NCI-H2107 (cell line): ENCODE results near the gene PDLIM5.
"Not testable (repeated sequence)": the region's sequence is repeated elsewhere in the genome, so short reads cannot be mapped to it uniquely, and the experiment has no call there.

Experiments used
- DNase-seq: peaks from one replicate; lab custom pipeline; 2025; lab: John Stamatoyannopoulos, UW

PDLIM5 gene

DNA sequence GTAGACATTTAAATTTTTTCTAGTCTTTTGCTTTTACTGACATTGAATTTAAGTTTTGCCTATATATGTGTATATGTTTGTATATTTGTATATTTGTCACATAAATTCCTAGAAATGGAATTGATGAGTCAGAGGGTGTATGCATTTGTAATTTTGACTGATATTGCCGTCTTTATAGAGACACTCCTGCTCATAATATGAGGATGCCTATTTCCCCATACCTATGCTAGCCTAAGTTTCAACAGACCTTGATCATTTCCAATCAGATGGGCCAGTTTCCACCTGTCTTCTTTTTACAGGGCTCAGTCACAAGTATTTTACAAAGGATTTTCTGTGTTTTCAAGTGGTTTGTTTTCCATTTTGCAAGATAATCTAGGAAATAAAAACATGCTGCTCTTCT is 10.8 kb downstream of the PDLIM5 start:
- DNase-seq: no peak

DNA sequence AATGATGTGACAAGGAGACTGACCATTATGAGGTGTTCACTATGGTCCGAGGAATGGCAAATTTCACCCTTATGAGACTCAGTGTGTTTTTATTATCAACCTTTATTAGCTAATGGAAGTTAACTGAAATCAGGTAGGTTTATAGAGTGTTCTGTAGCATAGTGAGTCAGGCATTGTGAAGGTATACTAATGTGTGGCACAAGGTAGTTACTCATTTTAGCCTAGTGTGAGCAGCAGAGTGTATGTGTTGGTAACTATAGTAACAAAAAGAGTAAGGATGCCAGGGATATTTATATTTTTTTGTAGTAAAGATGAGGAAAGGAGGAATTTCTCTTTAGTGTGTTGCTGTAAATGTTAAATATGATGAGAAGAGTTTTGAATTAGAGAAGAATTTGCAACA is 12.0 kb downstream of the PDLIM5 start:
- DNase-seq: no peak

DNA sequence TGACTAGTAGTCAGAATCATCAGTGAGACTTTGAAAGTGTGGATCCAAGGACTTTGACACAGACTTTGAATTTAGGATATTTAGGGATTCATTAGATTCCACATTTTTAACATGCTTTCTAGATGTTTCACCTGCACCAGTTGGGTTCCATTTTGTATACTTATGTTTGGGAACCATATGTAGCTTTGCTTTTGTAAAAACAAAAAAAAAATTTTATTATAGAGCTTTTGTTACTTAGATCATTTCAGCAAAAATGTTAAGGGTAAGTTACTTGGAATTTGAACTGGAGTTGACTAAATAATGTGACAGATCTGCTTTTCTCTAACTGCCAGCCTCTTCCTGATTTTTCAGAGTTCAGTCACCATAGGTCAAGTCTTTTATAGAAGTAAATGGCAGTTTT is 14.6 kb downstream of the PDLIM5 start:
- DNase-seq: no peak

DNA sequence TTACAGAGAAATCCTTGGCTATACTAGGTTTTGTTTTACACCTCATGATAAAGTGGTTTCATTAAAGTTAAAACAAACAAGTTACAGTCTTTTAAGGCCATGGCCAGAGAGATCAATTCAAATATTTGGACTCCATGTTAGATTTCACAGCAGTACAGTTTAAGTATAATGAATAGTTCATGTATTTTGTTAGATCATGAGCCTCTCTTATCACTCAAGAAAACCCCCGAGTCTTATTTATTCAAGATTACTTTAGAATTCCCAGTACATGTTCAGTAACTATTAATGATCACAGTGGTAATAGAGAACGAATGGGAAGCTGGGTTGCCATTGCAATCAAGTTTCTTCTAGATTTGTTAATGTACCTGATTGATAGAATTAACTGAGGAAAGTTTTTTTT is 15.2 kb downstream of the PDLIM5 start:
- no peak for DNase-seq

DNA sequence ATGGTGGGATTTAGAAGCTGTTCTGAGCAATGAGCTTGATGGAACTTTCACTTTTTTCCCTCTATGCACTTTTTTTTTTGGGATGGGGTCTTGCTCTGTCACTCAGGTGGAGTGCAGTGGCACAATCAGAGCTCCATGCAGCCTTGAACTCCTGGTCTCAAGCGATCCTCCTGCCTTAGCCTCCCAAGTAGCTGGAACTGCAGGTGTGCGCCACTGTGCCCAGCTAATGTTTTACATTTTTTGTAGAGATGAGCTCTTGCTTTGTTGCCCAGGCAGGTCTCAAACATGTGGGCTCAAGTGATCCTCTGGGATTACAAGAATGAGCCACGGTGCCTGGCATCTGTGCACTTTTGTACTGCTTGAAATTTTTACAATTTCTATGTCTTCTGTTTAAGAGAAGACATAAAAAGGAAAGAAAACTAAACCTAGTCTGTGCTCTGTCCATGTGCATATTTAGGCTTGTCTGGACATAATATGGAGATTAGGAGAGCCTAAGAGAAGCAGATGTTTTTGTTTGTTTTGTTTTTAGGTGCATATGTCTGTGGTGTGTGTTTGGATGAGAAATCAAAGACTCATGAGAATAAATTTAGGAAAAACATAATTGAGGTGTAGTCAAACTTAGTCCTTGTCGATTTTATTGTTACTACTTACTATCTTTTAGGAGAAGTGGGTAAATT is 16.5 kb downstream of the PDLIM5 start:
- no peak for DNase-seq

DNA sequence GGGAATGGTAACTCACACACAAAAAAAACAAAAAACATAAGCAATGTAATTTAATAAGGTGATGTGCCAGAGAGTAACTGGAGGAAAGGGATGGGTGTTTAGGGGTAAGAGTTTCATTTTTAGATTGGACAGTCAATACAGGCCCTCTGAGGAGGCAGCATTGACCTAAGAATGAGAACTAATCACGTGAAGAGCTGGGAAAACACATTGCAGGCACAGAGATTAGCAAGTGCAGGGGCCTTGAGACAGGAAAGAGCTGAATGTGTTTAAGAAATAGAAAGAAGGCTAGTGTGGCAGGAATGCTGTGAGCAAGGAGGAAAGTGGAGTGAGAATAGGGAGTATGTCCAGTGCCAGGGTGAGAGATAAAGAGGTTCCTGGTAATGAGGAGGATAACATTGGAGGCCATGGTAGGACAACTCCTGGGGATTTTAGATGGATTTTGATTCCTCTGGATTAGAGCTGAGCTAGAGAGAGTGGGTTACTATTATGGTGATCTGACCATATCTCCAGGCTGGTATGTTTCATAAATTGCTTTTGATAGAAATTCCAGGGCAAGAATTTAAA is 17.6 kb downstream of the PDLIM5 start:
- DNase-seq: no peak

DNA sequence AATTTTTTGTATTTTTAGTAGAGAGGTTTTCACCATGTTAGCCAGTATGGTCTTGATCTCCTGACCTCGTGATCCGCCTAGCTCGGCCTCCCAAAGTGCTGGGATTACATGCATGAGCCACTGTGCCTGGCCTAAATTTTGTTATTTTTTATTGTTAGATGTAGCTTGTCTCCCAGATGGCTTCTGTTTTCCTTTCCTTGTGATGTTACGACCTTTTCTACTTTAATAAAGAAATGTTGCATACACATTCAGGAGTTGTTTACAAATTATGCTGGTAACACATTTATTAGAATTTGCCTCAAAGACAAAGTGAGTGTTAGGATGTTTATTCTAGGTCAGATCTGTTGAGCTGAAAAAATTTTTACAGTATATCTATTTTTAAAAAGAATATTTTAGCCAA is 18.4 kb downstream of the PDLIM5 start:
- no peak for DNase-seq

DNA sequence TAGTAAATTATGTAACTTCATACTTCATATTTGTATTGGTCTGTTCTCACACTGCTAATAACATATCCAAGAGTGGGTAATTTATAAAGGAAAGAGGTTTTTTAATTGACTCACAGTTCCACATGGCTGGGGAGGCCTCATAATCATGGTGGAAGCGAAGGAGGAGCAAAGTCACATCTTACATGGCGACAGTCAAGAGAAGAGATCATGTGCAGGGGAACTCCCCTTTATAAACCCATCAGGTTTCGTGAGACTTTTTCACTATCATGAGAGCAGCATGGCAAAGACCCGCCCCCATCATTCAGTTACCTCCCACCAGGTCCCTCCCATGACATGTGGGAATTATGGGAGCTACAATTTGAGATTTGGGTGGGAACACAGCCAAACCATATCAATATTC is 19.0 kb downstream of the PDLIM5 start:
- DNase-seq: not testable (repeated sequence)

DNA sequence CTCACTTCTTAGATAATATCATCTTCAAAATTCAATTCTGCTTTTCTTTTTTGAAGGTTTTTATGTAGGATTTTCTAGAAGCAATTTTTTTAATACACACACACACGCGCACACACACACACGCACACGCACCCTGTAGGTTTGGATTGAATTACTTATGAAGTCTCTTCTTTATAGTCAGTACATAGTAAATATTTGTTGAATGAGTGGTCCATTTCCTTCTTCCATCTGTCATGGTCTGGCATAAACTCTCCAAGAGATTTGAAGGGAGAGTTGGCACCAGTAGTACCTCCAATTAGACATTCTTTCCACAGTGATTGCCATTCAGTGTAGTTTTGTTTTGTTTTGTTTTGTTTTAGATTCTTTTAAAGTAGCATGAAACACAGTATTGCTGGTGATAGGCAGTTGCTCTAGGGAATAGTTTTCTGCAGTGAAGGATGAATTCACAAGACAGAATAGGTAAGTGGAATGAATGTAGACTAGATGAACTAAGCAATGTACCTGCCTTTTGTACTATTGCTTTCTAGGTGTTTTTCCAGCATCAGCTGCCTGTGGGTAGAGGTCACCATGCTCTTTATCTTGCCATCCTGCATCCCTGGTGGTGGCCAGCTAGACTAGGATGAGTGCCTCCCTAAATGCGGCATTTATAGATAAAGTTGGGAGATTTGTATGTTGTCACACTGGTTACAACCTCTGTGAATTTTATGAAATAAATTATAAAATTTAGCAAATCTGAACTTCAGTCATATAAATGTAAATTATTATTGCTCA is 20.5 kb downstream of the PDLIM5 start:
- DNase-seq: no peak

DNA sequence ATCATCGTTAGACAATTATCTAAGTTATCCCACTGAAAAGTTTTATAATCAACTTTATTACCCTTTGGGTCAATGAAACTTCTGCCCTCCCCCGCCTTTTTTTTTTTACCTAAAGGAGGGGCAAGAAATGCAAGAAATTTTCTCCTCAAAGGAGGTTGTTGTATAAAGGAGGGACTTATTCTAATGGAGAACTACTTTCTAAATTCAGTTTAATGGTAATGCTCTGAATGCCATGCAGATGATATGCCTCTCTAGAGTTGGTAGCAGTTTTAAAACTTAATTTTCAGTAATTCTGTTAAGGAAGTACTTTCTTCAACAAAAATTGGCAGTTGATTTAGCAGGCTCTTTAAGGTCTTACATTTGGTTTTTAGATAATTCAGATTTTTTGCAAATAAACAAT is 23.3 kb downstream of the PDLIM5 start:
- no peak for DNase-seq

DNA sequence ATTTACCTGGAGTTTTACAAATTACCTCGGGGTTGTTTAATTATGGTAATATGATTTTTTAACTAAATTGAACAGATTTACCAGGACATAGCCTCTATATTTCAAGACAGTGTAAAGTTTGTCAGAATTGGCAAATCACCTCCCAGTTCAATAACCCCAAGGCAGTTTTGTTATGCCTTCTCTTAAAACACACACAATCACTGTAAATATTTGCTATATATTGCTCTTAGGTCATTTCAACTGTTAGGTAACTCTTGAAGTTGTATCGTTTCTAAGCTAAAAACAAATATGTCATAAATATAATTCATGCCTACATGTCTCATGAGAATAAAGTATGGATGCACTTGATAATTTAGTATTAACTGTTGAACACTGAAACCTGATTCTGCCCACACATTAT is 24.1 kb downstream of the PDLIM5 start:
- DNase-seq: no peak

DNA sequence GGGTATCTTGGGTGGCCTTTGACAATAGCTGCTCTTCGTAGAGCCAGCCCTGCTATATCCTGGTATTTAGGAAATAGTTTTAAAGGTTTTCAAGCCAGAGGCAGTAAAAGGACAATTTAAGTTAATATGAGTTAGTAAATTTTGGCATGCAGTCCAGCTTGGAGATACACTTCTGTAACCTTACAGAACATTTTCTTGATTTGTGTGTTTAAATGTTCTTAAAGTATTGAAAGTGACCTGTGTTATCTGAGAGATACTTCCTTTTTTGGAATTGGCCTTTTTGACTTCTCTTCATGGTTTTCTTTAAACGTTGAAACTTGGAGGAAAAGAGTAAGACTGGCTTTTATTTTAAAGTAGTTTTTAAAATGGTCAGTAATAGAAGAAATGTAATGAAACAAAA is 25.5 kb downstream of the PDLIM5 start:
- DNase-seq: no peak

DNA sequence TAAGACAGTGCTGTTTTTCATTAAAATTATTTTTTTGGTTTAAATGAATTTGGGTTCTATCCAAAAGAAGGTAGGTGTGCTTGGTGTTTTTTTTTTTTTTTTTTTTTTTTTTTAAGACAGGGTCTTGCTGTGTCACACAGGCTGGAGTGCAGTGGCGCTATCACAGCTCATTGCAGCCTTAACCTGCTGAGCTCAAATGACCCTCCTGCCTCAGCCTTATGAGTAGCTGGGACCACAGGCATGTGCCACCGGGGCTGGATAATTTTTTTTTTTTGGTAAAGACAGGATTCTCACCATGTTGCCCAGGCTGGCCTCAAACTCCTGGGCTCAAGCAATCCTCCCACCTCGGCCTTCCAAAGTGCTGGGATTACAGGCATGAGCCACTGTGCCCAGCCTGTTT is 27.1 kb downstream of the PDLIM5 start:
- not testable (repeated sequence) for DNase-seq

DNA sequence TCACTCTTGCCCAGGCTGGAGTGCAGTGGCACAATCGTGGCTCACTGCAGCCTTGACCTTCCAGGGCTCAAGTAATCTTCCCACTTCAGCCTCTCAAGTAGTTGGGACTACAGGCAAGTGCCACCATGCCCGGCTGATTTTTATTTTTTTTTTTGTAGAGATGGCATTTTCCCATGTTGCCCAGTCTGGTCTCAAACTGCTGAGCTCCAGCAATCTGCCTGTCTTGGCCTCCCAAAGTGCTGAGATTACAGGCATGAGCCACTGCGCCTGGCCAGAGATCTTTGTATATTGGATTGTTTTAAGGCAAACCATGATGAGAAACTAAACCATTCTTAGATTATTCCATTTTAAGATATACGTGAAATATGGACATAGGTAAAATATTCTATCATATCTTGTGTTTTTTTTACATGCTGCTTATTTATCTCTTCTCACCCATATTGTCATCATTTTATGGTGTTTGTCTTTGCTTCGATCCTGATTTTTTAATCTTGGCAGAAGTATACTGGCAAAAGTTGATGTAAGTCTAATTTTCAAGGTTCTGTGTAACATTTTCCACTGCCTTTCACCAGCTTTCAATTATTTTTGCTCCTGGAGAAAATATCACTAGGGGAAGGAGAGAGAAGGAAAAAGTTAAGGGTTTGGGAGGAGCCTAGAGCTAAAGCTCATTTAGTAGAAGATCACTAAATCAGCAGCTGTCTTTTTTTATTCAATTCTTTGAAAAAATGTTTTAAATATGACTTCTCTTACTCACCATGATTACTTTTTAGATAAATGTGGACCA is 27.8 kb downstream of the PDLIM5 start:
- DNase-seq: no peak

DNA sequence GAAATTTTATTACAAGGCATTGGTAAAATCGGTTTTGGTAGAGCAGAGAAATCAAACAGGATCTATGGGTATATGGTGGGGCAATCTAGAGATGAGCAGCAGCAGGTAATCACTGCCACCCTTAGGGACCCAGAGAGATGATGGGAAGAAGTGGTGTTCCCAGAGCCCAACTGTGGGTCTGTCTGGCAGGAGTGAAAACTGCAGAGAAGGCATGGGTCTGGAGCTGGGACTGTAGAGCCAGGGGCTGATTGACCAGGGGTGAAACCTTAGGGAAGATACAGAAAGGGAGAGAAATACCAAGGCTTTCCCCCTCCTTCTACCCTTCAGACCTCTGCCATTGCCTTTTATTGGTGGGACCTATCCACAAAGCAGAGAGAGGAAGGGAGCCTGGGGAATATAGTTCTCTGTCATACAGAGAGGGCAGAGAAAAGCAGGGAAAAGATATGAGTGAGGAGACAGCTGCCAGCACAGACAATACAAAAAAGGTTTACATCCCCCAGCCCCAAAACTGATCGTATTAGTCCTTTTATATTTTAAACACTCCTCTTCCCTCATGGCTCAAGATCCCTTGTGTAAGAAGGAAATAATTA is 28.7 kb downstream of the PDLIM5 start:
- DNase-seq: no peak

DNA sequence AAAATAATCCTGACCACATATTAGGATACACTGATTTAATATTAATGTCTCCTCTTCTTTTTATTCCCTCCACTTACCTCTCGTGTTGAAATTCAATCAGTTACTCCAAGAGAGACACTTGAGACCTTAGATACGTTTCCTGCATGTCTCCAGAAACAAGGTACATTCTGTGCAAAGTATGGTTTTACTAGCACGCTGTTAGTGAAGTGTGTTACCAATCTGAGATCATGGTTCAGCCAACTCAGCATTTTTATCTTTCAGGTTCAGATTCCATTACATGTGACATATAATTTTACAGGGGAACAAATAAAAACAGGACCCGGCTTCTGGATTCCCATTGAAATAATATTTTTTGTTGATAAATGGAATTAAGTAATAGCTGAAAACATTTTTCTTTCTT is 32.2 kb downstream of the PDLIM5 start:
- DNase-seq: no peak

DNA sequence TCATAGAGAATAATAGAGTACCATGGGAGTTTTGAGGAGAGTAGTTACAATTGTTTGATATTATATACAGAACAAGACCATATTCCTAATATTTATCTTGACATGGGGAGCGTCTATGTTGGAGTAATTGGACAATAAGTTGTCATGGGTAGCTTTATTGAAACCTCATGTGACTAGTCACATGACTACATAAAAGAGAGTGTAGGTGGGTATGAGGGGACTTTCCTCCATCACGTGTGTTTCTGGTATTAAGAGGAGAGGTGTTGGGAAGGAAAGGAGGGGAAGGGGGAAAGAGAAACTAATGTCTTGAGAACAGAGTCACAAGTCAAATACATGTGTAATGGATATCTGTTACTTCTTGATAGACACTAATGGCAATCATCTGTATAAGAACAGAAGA is 33.1 kb downstream of the PDLIM5 start:
- DNase-seq: no peak

DNA sequence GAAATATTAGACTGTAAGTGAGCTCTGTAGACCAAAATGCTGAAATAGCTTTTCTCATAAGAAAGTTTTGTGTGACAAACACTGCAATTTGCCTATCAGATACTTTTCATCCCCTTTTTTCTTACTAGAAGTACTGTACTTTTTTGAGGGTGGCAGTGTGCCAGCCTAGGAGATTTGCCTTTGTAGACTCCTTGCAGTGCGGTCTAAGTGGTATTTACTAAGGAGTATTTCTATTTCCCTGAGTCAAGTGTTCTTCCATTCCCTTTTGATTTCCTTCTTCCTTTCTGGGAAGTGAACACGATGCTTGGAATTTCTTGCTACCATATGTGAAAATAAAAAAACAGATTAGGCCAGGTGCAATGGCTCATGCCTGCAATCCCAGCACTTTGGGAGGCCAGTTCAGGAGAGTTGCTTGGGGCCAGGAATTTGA is 34.6 kb downstream of the PDLIM5 start:
- no peak for DNase-seq

DNA sequence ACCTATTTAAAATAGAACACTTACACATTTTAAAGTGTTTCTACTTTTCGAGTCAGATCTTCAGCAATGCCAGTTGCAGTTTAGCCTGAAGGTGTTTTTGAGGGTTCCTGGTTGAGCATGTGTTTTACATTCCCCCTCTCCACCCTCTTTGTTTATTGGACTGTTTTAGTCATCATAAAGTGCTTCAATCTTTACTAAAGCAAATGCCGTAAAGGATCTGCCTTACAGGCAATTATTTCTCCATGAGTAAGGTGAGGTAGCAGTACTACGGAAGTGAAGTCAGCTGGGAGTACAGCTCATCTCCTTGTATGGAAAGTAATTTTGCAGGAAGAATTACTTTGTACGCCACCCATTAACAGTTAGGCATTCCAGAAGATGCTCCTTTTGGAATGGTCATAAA is 36.9 kb downstream of the PDLIM5 start:
- DNase-seq: no peak

DNA sequence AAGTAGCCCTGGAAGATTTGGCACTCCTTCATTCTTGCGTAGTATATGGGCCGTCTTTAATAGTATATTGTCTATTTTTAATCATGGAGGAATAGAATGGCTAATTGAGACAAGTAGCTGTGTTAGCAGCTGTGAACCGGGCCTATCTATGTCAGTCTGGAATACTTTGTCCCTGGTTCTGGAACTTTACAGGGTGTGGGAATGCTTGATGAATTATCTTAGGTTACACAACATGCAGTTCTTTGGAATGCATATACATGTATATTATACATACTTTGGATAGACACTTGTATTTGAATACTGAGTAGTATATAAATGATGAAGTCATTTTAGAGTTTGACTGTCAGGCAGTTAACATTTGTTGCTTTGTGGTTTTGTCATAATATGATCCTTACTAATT is 37.4 kb downstream of the PDLIM5 start:
- DNase-seq: no peak

DNA sequence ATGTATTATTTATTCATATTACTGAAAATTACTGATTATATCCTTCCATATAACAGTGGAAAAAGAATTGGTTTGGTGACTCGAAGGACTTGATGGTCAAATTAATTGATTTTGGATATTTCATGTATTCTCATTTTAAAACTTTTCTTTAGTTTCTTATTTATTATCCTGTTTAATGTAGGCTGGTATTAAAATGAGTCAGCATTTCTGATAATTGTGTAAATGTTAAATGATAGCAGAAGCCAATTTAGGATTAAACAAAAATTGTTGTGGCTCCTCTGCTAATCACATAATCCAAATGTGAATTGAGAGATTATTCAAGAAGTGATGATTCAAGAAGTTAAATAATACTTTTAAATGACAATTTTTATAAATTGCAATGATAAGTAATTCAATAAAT is 38.7 kb downstream of the PDLIM5 start:
- no peak for DNase-seq

DNA sequence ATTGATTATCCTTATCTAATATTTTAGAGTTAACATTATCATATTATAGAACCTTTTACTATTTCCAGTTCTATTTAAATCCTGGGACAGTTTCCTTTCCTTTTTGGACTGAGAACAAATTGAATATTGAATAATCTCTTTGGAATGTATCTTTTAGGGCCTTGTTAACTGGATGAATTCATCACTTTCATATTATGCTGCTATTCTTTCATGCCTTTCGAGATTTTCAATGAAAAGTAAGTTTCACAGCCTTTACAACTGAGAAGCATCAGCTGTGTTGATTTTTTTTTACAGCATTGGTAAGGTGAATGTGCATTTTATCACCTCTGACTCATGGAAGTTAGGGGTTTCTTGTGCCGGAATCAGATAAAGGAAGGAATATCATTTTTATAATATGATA is 39.6 kb downstream of the PDLIM5 start:
- no peak for DNase-seq
